Body of pancreas (tissue), 4 donors: ENCODE results near the gene VPS41.

Experiments used
- POLR2A ChIP-seq, 3 donors: fragments of 450-650 bp; IDR thresholded peaks; one replicate each; pipeline ENCODE4 v1.6.1; 2016; ENCODE audit warnings: antibody characterized with exemption in 3 of 3, mild to moderate bottlenecking in 2 of 3
- TF ChIP-seq, protein P1 (sequence below), 7 experiments: fragments of 450-650 bp in 4 of 7; fragments of 200-600 bp in 3 of 7; sonication (generic) in 3 of 7; IDR thresholded peaks; one replicate each; pipeline ENCODE4 v1.5.1; 2016 to 2019; ENCODE audit warnings: antibody characterized with exemption in 7 of 7

DNA sequence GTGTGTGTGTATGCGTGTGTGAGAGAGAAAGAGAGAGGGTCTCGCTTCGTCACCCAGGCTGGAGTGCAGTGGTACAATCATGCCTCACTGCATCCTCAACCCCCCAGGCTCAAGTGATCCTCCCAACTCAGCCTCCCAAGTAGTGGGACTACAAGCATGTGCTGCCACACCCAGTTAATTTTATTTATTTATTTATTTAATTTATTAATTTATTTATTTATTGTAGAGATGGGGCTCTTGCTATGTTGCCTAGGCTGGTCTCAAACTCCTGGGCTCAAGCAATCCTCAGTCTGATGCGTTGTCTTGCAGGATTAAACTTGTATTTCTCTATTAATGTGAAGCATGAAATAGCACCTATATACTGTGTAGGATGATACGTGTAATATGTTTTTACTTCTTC, 46.9 kb upstream of the VPS41 start:
- TF ChIP-seq, protein P1, sequence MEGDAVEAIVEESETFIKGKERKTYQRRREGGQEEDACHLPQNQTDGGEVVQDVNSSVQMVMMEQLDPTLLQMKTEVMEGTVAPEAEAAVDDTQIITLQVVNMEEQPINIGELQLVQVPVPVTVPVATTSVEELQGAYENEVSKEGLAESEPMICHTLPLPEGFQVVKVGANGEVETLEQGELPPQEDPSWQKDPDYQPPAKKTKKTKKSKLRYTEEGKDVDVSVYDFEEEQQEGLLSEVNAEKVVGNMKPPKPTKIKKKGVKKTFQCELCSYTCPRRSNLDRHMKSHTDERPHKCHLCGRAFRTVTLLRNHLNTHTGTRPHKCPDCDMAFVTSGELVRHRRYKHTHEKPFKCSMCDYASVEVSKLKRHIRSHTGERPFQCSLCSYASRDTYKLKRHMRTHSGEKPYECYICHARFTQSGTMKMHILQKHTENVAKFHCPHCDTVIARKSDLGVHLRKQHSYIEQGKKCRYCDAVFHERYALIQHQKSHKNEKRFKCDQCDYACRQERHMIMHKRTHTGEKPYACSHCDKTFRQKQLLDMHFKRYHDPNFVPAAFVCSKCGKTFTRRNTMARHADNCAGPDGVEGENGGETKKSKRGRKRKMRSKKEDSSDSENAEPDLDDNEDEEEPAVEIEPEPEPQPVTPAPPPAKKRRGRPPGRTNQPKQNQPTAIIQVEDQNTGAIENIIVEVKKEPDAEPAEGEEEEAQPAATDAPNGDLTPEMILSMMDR (IDR thresholded peaks at IDR 0.05) = no peak
- no peak for TF ChIP-seq POLR2A (IDR thresholded peaks at IDR 0.05)
